CD4-positive, alpha-beta T cell treated with Interleukin-21 for 1 hour (primary cell): ENCODE measurements around the gene TBC1D3.
"Not testable (repeated sequence)": the region's sequence is repeated elsewhere in the genome, so short reads cannot be mapped to it uniquely, and the experiment has no call there.

Experiments
- DNase-seq: peaks from one replicate; pipeline ENCODE4 v3.0.0-alpha.2; 2020

The TBC1D3 gene

GRCh38 chr17:38192455-38192854, at the start of gene TBC1D3:
TSS of gene TBC1D3 (minus strand) at chr17:38192555. CDS start at chr17:38191029, 1,526 bp downstream.
- not testable (repeated sequence) for DNase-seq

GRCh38 chr17:38232790-38233189, 40.4 kb upstream of the TBC1D3 start:
- not testable (repeated sequence) for DNase-seq

- not testable (repeated sequence) for DNase-seq
Observed at GRCh38 chr17:38225844-38226495, 33.6 kb upstream of the TBC1D3 start.

- not testable (repeated sequence) for DNase-seq
Observed at GRCh38 chr17:38220867-38221266, 28.5 kb upstream of the TBC1D3 start.

GRCh38 chr17:38200271-38200670, 7.9 kb upstream of the TBC1D3 start:
- DNase-seq: not testable (repeated sequence)

GRCh38 chr17:38134860-38135259, 57.5 kb downstream of the TBC1D3 start:
- not testable (repeated sequence) for DNase-seq
